HepG2 (cell line): ENCODE data around the gene KHNYN. TPM values are rescaled to one million over a fixed set of nuclear protein-coding genes. Genes with fewer than 3 reads are reported as not detected.
A peak's percentile ranks its signal among the peaks of the same experiment; 100 is the strongest.

Source experiments
- ATAC-seq: fragments of 200-7000 bp; cut with Tn5 transposase; 3 replicates; pipeline ENCODE4 v1.9.1; 2020; ENCODE audit warnings: mild to moderate bottlenecking, moderate library complexity
- BruUV-seq: library from RNA; stranded (reverse); fragments of 400-500 nt; replicated peaks from 2 replicates; lab custom pipeline; 2021; lab: Mats Ljungman, UMichigan
- CTCF ChIA-PET: fragments of 300-600 bp; formaldehyde crosslinking; extraction: SDS; loops from one replicate; lab custom pipeline; 2021; ENCODE audit warnings: low total read pairs, inconsistent platforms, low intra/inter-chr PET ratio; lab: Yijun Ruan, JAX
- POLR2A ChIA-PET: fragments of 350-600 bp; sonication (Branson Sonifier 250); formaldehyde crosslinking; loops from one replicate; lab custom pipeline; 2020; ENCODE audit warnings: antibody characterized with exemption, inconsistent platforms; lab: Yijun Ruan, JAX
- DNase-seq: peaks from one replicate; pipeline ENCODE4 v3.0.0-alpha.2; 2015; ENCODE audit warnings: low spot score
- FAIRE-seq: peaks from 3 replicates; lab custom pipeline; 2011; peaks lifted over from hg19 to GRCh38; lab: Jason Lieb, UNC
- H2AFZ ChIP-seq: one replicate; pipeline ENCODE4 v1.6.1; 2011; ENCODE audit warnings: low read length, inconsistent platforms
- H3K27ac ChIP-seq: fragments of 300-600 bp; 3 replicates; pipeline ENCODE4 v1.8.0; 2011; ENCODE audit warnings: mixed run types, mild to moderate bottlenecking, mixed read lengths, low read length, inconsistent platforms; ENCODE audit not compliant: insufficient read depth; ENCODE audit errors: extremely low read length
- H3K27me3 ChIP-seq, 2 experiments: fragments of 200-600 bp in 1 of 2; 2 replicates in 1 of 2; 3 replicates in 1 of 2; pipeline versions ENCODE4 v1.6.0 to v1.8.0; 2011; ENCODE audit warnings: low read length in 2 of 2, mild to moderate bottlenecking in 2 of 2, moderate library complexity in 2 of 2, inconsistent platforms in 1 of 2; ENCODE audit not compliant: insufficient read depth in 2 of 2, control insufficient read depth in 1 of 2
- H3K36me3 ChIP-seq, 2 experiments: fragments of 200-600 bp in 1 of 2; replicated peaks in 1 of 2; 2 replicates in 1 of 2; 3 replicates in 1 of 2; pipeline versions ENCODE4 v1.5.1 to v1.8.0; 2011; ENCODE audit warnings: low read length in 2 of 2, inconsistent platforms in 1 of 2; ENCODE audit not compliant: insufficient read depth in 2 of 2, control insufficient read depth in 1 of 2
- H3K4me1 ChIP-seq: 2 replicates; pipeline ENCODE4 v1.5.1; 2012; ENCODE audit warnings: low read length, inconsistent platforms; ENCODE audit not compliant: insufficient read depth
- H3K4me2 ChIP-seq: 2 replicates; pipeline ENCODE4 v1.6.0; 2011; ENCODE audit warnings: low read depth, low read length, inconsistent platforms
- H3K4me3 ChIP-seq, 3 experiments: fragments of 200-600 bp in 1 of 3; sonication (generic), shearing (Covaris generic) in 1 of 3; replicated peaks in 1 of 3; 2 replicates each; pipeline ENCODE4 v1.5.1; 2011 to 2016; ENCODE audit warnings: low read length in 3 of 3, inconsistent platforms in 2 of 3, low read depth in 2 of 3, mild to moderate bottlenecking in 2 of 3, control low read depth in 1 of 3, mixed read lengths in 1 of 3; ENCODE audit not compliant: insufficient read depth in 1 of 3
- H3K79me2 ChIP-seq: one replicate; pipeline ENCODE4 v1.6.1; 2011; ENCODE audit warnings: low read length, inconsistent platforms; ENCODE audit not compliant: insufficient read depth
- H3K9ac ChIP-seq: 2 replicates; pipeline ENCODE4 v1.6.0; 2011; ENCODE audit warnings: mild to moderate bottlenecking, low read depth, low read length, inconsistent platforms; ENCODE audit not compliant: insufficient read depth
- H3K9me3 ChIP-seq: 2 replicates; pipeline ENCODE4 v1.5.1; 2012; ENCODE audit warnings: mild to moderate bottlenecking, low read length
- H4K20me1 ChIP-seq: 2 replicates; pipeline ENCODE4 v1.6.0; 2011; ENCODE audit warnings: inconsistent platforms, mild to moderate bottlenecking, low read length, moderate library complexity; ENCODE audit not compliant: insufficient read depth
- CEBPB ChIP-seq: IDR thresholded peaks from 2 replicates; pipeline ENCODE4 v1.6.1; 2011; ENCODE audit warnings: low read depth, low read length, improper control_type of control experiment, borderline replicate concordance
- CREB1 ChIP-seq, 2 experiments: fragments of 450-650 bp in 1 of 2; IDR thresholded peaks; 2 replicates each; pipeline ENCODE4 v1.6.1; 2016 to 2017; ENCODE audit warnings: control low read depth in 1 of 2, mild to moderate bottlenecking in 1 of 2, missing compliant biosample characterization in 1 of 2, missing genetic modification characterization in 1 of 2
- MYC ChIP-seq: sonication (generic); formaldehyde crosslinking; IDR thresholded peaks from 2 replicates; pipeline ENCODE4 v1.9.0; 2021; ENCODE audit warnings: missing genetic modification reagents, borderline replicate concordance
- NRL ChIP-seq: sonication (generic); formaldehyde crosslinking; IDR thresholded peaks from 2 replicates; pipeline ENCODE4 v1.5.0; 2020; ENCODE audit warnings: missing genetic modification reagents, mild to moderate bottlenecking, moderate library complexity, borderline replicate concordance
- SALL2 ChIP-seq: sonication (generic); formaldehyde crosslinking; IDR thresholded peaks from 2 replicates; pipeline ENCODE4 v1.8.1; 2023; ENCODE audit warnings: mild to moderate bottlenecking, missing genetic modification reagents, inconsistent platforms
- SRY ChIP-seq: sonication (generic); formaldehyde crosslinking; IDR thresholded peaks from 2 replicates; pipeline ENCODE4 v1.8.0; 2022; ENCODE audit warnings: mild to moderate bottlenecking, missing genetic modification reagents
- ZKSCAN5 ChIP-seq: sonication (generic); formaldehyde crosslinking; IDR thresholded peaks from 2 replicates; pipeline ENCODE4 v1.5.1; 2020; ENCODE audit warnings: mild to moderate bottlenecking, missing genetic modification reagents
- WGBS: methylation state at CpG from one replicate; pipeline ENCODE4 v1.1.6; 2017; ENCODE audit warnings: low lambda C conversion rate; 5-methylcytosine and 5-hydroxymethylcytosine counted together
- in situ Hi-C: cut with HindIII; loops from 2 replicates; pipeline ENCODE4 v1.10.0; 2017; ENCODE audit warnings: low pct_unique_long_range_greater_than_20kb; ENCODE audit not compliant: extremely low pct_ligation_motif_present
- intact Hi-C: fragments of 100-400 bp; cut with micrococcal nuclease; formaldehyde crosslinking; loops from one replicate; pipeline ENCODE4 v1.10.0; 2022; ENCODE audit not compliant: unreplicated experiment
- polyA plus RNA-seq, 8 experiments: library from polyadenylated mRNA; depleted of rRNA in 3 of 8; stranded (reverse) in 7 of 8; unstranded in 1 of 8; fragments of >200 nt; fragmentation: Illumina TruSeq in 4 of 8; extraction: Trizol in 4 of 8; gene quantifications; 2 replicates each; pipeline versions ENCODE4 v1.2.1 to v1.2.3, GENCODE V29; 2011 to 2016; ENCODE audit warnings: low read depth in 4 of 8, missing spikeins in 1 of 8, mixed read lengths in 1 of 8; ENCODE audit not compliant: insufficient read depth in 1 of 8
- total RNA-seq, 5 experiments: library from RNA; depleted of rRNA; stranded (reverse); fragments of >200 nt; fragmentation: Illumina TruSeq; extraction: Trizol; gene quantifications; 2 replicates each; pipeline ENCODE4 v1.2.3, GENCODE V29; 2016; ENCODE audit warnings: low read depth in 1 of 5
- TF ChIP-seq, protein P1 (sequence below): sonication (generic); formaldehyde crosslinking; IDR thresholded peaks from 2 replicates; pipeline ENCODE4 v1.9.0; 2021; ENCODE audit warnings: missing genetic modification reagents, borderline replicate concordance
- TF ChIP-seq, protein P2 (sequence below): sonication (generic); formaldehyde crosslinking; IDR thresholded peaks from 2 replicates; pipeline ENCODE4 v1.4.0; 2020; ENCODE audit warnings: missing genetic modification reagents, borderline replicate concordance

KHNYN gene
- total and polyA plus RNA-seq, 2 of the 13 experiments (the other 11 are each of a cell fraction or from before 2014, with no cell fraction given) = 52.8 to 75.7 TPM

DNA sequence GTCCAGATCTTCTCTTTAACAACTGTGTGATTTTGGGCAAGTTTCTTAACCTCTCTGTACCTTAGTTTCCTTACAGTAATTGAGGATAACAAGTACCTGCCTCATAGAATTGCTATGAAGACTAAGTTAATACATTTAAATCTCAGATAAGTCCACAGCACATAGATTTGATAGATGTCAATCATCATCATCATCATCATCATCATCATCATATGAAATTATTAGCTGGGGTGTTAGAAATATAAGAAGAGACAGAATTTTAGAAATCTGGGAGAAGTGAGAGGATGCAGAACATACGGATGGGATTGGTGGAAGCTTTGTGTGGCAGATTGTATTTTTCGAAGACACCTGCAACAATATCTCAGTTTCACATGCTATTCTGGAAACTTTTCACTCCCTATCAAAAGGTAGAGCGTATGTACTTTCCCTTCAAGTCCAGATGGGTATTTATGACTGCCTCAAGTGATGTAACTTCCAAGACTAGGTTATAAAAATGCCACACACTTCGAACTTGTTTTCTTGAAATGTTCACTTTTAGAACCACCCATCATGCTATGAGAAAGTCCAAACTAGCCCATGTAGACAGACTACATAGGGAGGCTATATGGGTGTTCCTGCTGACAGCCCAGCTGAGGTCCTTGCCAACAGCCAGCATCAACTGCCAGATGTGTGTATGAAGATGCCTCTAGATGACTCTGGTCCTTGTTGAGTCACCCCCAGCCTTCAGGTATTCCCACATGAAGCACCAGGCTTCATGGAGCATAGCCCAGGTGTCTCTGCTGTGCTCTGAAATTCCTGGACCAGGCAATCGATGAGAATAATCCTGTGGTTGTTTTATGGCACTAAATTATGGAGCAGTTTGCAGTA lies 33.5 kb downstream of the KHNYN start:
- Histone ChIP-seq H3K9ac (no peak overlapping the region), H3K9me3 (no peaks in the 10 kb centered on the region), H3K4me1 (no peaks in the 10 kb centered on the region), H4K20me1 (no peaks in the 10 kb centered on the region), H3K4me3 (no peak overlapping the region), H3K4me2 (no peak overlapping the region), H3K79me2 (no peaks in the 10 kb centered on the region), H2AFZ (no peak overlapping the region), H3K36me3 (peaks cover 2 to 5% of the 10 kb centered on the region in 2 experiments; a peak in 2 of 5 replicates), H3K27me3 (no peaks in the 10 kb centered on the region), H3K27ac (no peak overlapping the region)
- intact Hi-C loops = no loop called here
- ChIA-PET POLR2A (no interaction called here), CTCF (no interaction called here)
- 32% methylated on average over 5 of the region's 5 CpGs for WGBS
- ATAC-seq = no peak
- TF ChIP-seq MYC (CRISPR knock-in tag) (no peak), CREB1 (IDR thresholded peaks at IDR 0.05) (peak; percentile 68), CREB1 (CRISPR knock-in tag; IDR thresholded peaks at IDR 0.05) (no peak)
- TF ChIP-seq, all 625 proteins: peak for 1
- FAIRE-seq (no peak), DNase-seq (no peak)
- in situ Hi-C loops = no loop called here
- no TSS peak for BruUV-seq

DNA sequence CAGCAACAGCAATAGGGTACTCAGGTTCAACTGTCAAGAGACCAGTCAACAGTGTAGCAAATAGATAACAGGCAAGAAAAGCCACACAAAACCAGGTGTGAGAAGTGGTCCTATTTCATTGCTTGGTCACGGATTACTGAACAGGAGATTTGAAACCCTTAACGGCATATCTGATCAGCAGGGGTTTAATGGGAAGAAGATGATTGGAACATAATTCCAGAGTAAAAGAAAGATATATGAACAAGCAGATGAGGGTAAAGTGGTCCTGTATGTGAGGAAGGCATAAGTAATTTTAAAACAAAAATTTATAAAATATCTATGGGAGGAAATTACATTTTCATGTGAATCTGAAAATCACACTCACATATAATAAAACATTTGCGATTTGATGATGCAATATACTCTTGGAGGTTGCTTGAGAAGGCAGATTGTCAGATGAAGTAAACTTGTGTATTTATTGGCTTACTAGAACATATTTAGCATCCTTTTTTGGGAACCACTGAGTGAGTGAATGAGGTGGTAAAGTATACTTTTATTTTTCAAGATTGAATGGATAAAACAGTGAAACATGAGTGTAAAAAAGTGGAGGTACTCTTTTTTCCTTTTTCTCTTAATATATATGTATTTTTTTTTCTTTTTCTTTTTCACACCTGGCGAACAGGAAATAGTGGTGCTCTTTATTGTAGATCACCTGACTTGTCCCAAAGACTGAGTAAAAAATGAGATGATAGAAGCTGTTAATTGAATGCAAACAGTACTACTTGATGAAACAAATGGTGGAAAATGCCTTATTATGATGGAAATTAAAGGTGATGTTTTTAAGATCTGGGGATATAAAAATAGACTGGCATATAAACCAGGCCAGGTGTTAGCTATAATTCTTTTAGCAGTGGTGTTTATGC lies 34.4 kb downstream of the KHNYN start:
- Histone ChIP-seq H3K4me2 (no peak overlapping the region), H3K36me3 (no peaks in the 10 kb centered on the region), H2AFZ (no peak overlapping the region), H3K9me3 (no peaks in the 10 kb centered on the region), H3K79me2 (no peaks in the 10 kb centered on the region), H3K4me1 (no peaks in the 10 kb centered on the region), H3K9ac (no peak overlapping the region), H4K20me1 (no peaks in the 10 kb centered on the region), H3K27ac (no peak overlapping the region), H3K4me3 (no peak overlapping the region), H3K27me3 (no peaks in the 10 kb centered on the region)
- CTCF ChIA-PET = no interaction called here
- POLR2A ChIA-PET = no interaction called here
- intact Hi-C loops = no loop called here
- BruUV-seq = no TSS peak
- no peak for DNase-seq
- WGBS = 66% methylated on average over 4 of the region's 4 CpGs
- FAIRE-seq = no peak
- no peak for ATAC-seq
- in situ Hi-C loops = no loop called here
- TF ChIP-seq, protein P1, sequence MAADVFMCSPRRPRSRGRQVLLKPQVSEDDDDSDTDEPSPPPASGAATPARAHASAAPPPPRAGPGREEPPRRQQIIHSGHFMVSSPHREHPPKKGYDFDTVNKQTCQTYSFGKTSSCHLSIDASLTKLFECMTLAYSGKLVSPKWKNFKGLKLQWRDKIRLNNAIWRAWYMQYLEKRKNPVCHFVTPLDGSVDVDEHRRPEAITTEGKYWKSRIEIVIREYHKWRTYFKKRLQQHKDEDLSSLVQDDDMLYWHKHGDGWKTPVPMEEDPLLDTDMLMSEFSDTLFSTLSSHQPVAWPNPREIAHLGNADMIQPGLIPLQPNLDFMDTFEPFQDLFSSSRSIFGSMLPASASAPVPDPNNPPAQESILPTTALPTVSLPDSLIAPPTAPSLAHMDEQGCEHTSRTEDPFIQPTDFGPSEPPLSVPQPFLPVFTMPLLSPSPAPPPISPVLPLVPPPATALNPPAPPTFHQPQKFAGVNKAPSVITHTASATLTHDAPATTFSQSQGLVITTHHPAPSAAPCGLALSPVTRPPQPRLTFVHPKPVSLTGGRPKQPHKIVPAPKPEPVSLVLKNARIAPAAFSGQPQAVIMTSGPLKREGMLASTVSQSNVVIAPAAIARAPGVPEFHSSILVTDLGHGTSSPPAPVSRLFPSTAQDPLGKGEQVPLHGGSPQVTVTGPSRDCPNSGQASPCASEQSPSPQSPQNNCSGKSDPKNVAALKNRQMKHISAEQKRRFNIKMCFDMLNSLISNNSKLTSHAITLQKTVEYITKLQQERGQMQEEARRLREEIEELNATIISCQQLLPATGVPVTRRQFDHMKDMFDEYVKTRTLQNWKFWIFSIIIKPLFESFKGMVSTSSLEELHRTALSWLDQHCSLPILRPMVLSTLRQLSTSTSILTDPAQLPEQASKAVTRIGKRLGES (CRISPR knock-in tag) = no peak
- TF ChIP-seq SRY (CRISPR knock-in tag) (no peak), NRL (CRISPR knock-in tag) (no peak), ZKSCAN5 (CRISPR knock-in tag) (no peak), CEBPB (peak; percentile 29; the same call in 1 of the 2 replicates), SALL2 (no peak)
- TF ChIP-seq, protein P2, sequence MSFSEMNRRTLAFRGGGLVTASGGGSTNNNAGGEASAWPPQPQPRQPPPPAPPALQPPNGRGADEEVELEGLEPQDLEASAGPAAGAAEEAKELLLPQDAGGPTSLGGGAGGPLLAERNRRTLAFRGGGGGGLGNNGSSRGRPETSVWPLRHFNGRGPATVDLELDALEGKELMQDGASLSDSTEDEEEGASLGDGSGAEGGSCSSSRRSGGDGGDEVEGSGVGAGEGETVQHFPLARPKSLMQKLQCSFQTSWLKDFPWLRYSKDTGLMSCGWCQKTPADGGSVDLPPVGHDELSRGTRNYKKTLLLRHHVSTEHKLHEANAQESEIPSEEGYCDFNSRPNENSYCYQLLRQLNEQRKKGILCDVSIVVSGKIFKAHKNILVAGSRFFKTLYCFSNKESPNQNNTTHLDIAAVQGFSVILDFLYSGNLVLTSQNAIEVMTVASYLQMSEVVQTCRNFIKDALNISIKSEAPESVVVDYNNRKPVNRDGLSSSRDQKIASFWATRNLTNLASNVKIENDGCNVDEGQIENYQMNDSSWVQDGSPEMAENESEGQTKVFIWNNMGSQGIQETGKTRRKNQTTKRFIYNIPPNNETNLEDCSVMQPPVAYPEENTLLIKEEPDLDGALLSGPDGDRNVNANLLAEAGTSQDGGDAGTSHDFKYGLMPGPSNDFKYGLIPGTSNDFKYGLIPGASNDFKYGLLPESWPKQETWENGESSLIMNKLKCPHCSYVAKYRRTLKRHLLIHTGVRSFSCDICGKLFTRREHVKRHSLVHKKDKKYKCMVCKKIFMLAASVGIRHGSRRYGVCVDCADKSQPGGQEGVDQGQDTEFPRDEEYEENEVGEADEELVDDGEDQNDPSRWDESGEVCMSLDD (CRISPR knock-in tag) = no peak
